MCF 10A (cell line): ENCODE measurements around the gene TNFRSF12A. TPM values are rescaled to one million over a fixed set of nuclear protein-coding genes. Genes with fewer than 3 reads are reported as not detected.
A peak's percentile ranks its signal among the peaks of the same experiment; 100 is the strongest.

Experiments
- BruUV-seq: library from RNA; stranded (reverse); fragments of 400-500 nt; replicated peaks from 2 replicates; lab custom pipeline; 2021; lab: Mats Ljungman, UMichigan
- CTCF ChIA-PET: fragments of 300-600 bp; sonication (Branson Sonifier 250); formaldehyde crosslinking; extraction: SDS; loops from one replicate; lab custom pipeline; 2021; ENCODE audit warnings: antibody characterized with exemption, inconsistent platforms; lab: Yijun Ruan, JAX
- POLR2A ChIA-PET: fragments of 300-600, 350-650 bp; sonication (Branson Sonifier 250); formaldehyde crosslinking; extraction: SDS; loops from one replicate; lab custom pipeline; 2020; ENCODE audit warnings: antibody characterized with exemption, inconsistent platforms; lab: Yijun Ruan, JAX
- DNase-seq: peaks from one replicate; pipeline ENCODE4 v3.0.0-alpha.2; 2018; ENCODE audit not compliant: unreplicated experiment
- H3K27ac Mint-ChIP-seq: one replicate; pipeline ENCODE4 v1.8.0; 2022; ENCODE audit warnings: mild to moderate bottlenecking, low read depth, mixed read lengths; ENCODE audit not compliant: unreplicated experiment
- H3K27me3 Mint-ChIP-seq: one replicate; pipeline ENCODE4 v1.8.0; 2022; ENCODE audit warnings: mixed read lengths; ENCODE audit not compliant: insufficient read depth, unreplicated experiment
- H3K36me3 Mint-ChIP-seq: one replicate; pipeline ENCODE4 v1.8.0; 2022; ENCODE audit warnings: mild to moderate bottlenecking, moderate library complexity, mixed read lengths; ENCODE audit not compliant: insufficient read depth, unreplicated experiment
- H3K4me1 Mint-ChIP-seq: one replicate; pipeline ENCODE4 v1.8.0; 2022; ENCODE audit warnings: mixed read lengths; ENCODE audit not compliant: insufficient read depth, unreplicated experiment
- H3K4me3 Mint-ChIP-seq: one replicate; pipeline ENCODE4 v1.8.0; 2022; ENCODE audit warnings: mild to moderate bottlenecking, moderate library complexity, mixed read lengths; ENCODE audit not compliant: unreplicated experiment
- H3K9me3 Mint-ChIP-seq: one replicate; pipeline ENCODE4 v1.8.0; 2022; ENCODE audit warnings: mixed read lengths; ENCODE audit not compliant: unreplicated experiment
- CTCF ChIP-seq: fragments of 200-600 bp; IDR thresholded peaks from one replicate; pipeline ENCODE4 v1.8.0; 2022; ENCODE audit warnings: antibody characterized with exemption, mild to moderate bottlenecking; ENCODE audit not compliant: unreplicated experiment
- intact Hi-C: fragments of 100-400 bp; cut with micrococcal nuclease; formaldehyde crosslinking; loops from 2 replicates; pipeline ENCODE4 v1.14.1; 2022
- total RNA-seq: library from RNA; stranded (reverse); gene quantifications from 2 replicates; pipeline ENCODE4 v1.2.3, GENCODE V29; 2022

Gene TNFRSF12A
- total RNA-seq, 1 experiment from 2014 or later, result 641 TPM

DNA sequence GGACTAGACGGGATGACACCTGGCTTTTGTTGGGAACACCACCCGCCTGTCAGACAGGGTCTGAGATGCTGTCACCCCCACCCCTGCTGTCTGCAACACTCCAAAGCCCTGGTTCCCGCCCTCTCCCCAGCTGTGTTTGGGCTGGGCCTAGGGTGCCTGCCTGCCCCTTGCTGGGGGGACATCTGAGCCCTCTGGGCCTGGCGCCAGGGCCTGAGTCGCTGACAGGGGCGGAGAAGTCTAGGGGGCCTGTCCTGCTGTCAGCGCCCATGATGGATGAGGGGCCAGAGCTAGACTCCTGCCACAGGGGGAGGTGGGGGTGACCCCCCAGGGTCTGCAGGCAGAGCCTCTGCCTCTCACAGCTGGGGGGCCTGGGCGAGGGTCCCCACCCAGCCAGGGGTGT, 32.3 kb upstream of the TNFRSF12A start:
- no peak for DNase-seq
- ChIA-PET CTCF (interaction anchor here (1.0 kb wide), 1 partner anchor 40 kb away, joined by 4 read pairs; no protein-coding TSS in a partner anchor), POLR2A (no interaction called here)
- TF ChIP-seq CTCF, result no peak
- no TSS peak for BruUV-seq
- no peak overlapping the region for H3K4me3 Mint-ChIP-seq
- no peaks in the 10 kb centered on the region for H3K9me3 Mint-ChIP-seq
- H3K27ac Mint-ChIP-seq, result no peak overlapping the region
- intact Hi-C loops, result no loop called here
- no peaks in the 10 kb centered on the region for H3K27me3 Mint-ChIP-seq
- no peaks in the 10 kb centered on the region for H3K36me3 Mint-ChIP-seq
- peaks cover 4% of the 10 kb centered on the region for H3K4me1 Mint-ChIP-seq

- intact Hi-C loops, result no loop called here
- Mint-ChIP-seq H3K4me3 (no peak overlapping the region), H3K9me3 (no peaks in the 10 kb centered on the region), H3K36me3 (no peaks in the 10 kb centered on the region), H3K27ac (no peak overlapping the region), H3K27me3 (no peaks in the 10 kb centered on the region), H3K4me1 (peaks cover 6% of the 10 kb centered on the region)
- POLR2A ChIA-PET, result no interaction called here
- no TSS peak for BruUV-seq
- DNase-seq, result no peak
- CTCF ChIA-PET, result interaction anchor here (1.0 kb wide), 1 partner anchor 39 kb away, joined by 4 read pairs; no protein-coding TSS in a partner anchor
- no peak for TF ChIP-seq CTCF
Measured at GRCh38 chr16:2988590-2989099, 31.5 kb upstream of the TNFRSF12A start.

- Mint-ChIP-seq H3K4me3 (no peak overlapping the region), H3K4me1 (peaks cover 6% of the 10 kb centered on the region), H3K9me3 (no peaks in the 10 kb centered on the region), H3K27me3 (no peaks in the 10 kb centered on the region), H3K36me3 (no peaks in the 10 kb centered on the region), H3K27ac (no peak overlapping the region)
- no peak for TF ChIP-seq CTCF
- BruUV-seq, result no TSS peak
- ChIA-PET CTCF (interaction anchor here (0.7 to 0.9 kb wide), 2 partner anchors 13 to 58 kb away, joined by 3 to 7 read pairs; no protein-coding TSS in a partner anchor), POLR2A (interaction anchor here (1.2 to 2.4 kb wide), 3 partner anchors 13 to 30 kb away, joined by 4 to 12 read pairs (median 5); partner anchors contain the start of gene TNFRSF12A)
- DNase-seq, result peak; percentile 56
- intact Hi-C loops, result no loop called here
Measured at GRCh38 chr16:2990891-2991290, 29.3 kb upstream of the TNFRSF12A start.

DNA sequence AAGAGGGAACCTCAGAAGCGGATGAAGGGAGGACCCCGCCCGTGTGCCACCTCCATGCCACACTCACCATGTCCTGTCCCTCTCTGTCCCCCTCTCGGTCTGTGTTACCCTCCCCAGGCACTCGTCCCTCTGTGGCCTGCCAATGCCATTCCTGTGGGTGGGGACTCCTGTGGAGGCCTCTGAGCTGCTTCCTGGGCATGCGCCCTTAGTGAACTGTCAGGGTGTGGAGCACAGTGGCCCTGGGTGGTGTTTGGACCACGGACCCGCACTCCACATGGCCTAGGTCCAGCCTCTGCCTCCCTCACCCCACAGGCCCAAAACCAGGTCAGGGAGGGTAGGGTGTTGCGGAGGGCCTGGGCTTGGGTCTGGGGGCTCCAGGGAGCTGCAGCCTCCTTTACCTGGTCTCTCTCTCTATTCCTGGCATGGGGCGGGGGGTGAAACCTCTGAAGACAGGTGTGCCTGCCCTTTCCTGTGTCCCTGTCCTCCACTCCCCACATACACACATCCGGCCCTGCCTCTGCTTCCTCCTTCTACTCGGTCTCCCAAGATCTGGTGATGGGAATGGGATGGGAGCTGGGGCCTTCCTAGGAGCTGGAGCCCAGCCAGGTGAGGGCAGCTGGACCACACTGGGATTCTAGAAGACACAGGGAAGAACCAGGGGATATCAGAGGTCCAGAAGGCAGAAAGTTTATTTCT, 28.5 kb upstream of the TNFRSF12A start:
- H3K27ac Mint-ChIP-seq, result no peak overlapping the region
- intact Hi-C loops, result no loop called here
- ChIA-PET POLR2A (interaction anchor here (1.2 to 2.4 kb wide), 3 partner anchors 12 to 29 kb away, joined by 4 to 12 read pairs (median 5); partner anchors contain the start of gene TNFRSF12A), CTCF (interaction anchor here (0.6 to 0.7 kb wide), 3 partner anchors 40 to 1236 kb away, joined by 3 to 6 read pairs (median 6); no protein-coding TSS in a partner anchor)
- peaks cover 6% of the 10 kb centered on the region for H3K4me1 Mint-ChIP-seq
- no peaks in the 10 kb centered on the region for H3K36me3 Mint-ChIP-seq
- no TSS peak for BruUV-seq
- TF ChIP-seq CTCF, result no peak
- H3K9me3 Mint-ChIP-seq, result no peaks in the 10 kb centered on the region
- H3K4me3 Mint-ChIP-seq, result no peak overlapping the region
- peak; percentile 6 for DNase-seq
- no peaks in the 10 kb centered on the region for H3K27me3 Mint-ChIP-seq
